Measurements from ENCODE around the gene NCOA5.
"Not testable (repeated sequence)": the region's sequence is repeated elsewhere in the genome, so short reads cannot be mapped to it uniquely, and the experiment has no call there.

Gene NCOA5

DNA sequence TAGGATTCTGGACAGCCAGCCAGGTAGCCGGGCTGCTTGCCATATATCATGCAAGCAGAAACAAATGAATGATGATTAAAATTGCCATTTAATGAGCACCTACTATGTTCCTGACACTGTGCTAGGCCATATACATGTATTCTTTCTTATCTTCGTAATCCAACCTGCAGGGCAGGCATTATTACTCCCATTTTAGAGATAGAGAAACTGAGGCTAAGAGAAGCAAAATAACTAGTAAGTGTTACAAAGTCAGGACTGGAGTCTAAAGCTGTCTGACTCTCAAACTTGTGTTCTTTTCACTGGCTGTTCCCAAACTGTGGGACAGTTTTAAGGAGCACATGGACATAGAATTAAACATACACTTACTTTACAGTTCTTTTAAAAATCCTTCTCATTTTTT, 30.4 kb upstream of the NCOA5 start:
- no peak for DNase-seq (ENCODE audit: low spot score)

- no peak for DNase-seq (ENCODE audit: low spot score)
These were observed 29.8 kb upstream of the NCOA5 start for GRCh38 chr20:46119547-46119946.

GRCh38 chr20:46119028-46119546, 29.3 kb upstream of the NCOA5 start:
- no peak for DNase-seq (ENCODE audit: low spot score)

GRCh38 chr20:46118481-46119020, 28.8 kb upstream of the NCOA5 start:
- DNase-seq (ENCODE audit: low spot score) = no peak

- DNase-seq (ENCODE audit: low spot score) = peak; percentile 81
These were observed 28.1 kb upstream of the NCOA5 start, which contains the start of gene CD40 for GRCh38 chr20:46117704-46118467. Gene CD40, plus strand, starts transcription at chr20:46118314. Its CDS starts 30 bp downstream, at chr20:46118344.

DNA sequence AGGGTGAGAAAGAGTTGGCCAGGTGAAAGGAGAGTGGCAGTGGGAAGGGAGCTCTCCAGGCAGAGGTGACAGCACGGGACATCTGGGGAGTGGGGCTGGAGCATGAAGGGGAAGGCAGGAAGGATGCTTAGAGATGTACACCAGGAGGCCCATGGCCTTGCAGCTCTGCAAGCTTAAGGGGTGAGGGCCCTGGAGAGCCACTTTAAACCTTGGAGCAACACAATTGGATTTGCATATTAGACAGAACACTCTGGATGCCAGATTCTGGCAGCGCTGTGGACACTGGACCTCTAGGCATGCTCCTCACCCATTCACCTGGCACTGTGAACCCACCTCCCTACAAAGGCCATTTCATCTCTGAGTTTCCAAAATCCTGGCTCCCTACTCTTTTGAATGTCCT, 24.7 kb upstream of the NCOA5 start:
- DNase-seq (ENCODE audit: low spot score) = no peak

GRCh38 chr20:46113113-46113470, 23.3 kb upstream of the NCOA5 start:
- no peak for DNase-seq (ENCODE audit: low spot score)

GRCh38 chr20:46112430-46113112, 22.8 kb upstream of the NCOA5 start:
- DNase-seq (ENCODE audit: low spot score) = no peak

- DNase-seq (ENCODE audit: low spot score) = no peak
These were observed 22.1 kb upstream of the NCOA5 start for GRCh38 chr20:46111836-46112212.

GRCh38 chr20:46111028-46111835, 21.5 kb upstream of the NCOA5 start:
- DNase-seq (ENCODE audit: low spot score) = no peak

DNA sequence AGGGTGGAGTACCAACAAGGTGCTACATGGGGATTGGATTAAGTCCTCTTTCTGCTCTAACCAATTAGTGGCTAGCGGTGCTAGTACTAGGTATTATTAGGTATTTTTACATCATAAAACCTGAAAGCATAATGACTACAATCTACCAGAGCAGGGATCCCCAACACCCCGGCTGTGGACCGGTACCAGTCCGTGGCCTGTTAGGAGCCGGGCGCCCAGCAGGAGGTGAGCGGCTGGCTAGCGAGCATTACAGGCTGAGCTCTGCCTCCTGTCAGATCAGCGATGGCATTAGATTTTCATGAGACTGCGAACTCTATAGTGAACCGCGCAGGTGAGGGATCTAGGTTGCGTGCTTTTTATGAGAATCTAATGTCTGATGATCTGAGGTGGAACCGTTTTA, 19.2 kb upstream of the NCOA5 start:
- no peak for DNase-seq (ENCODE audit: low spot score)

- DNase-seq (ENCODE audit: low spot score) = no peak
These were observed 18.7 kb upstream of the NCOA5 start for GRCh38 chr20:46108435-46108841.

DNA sequence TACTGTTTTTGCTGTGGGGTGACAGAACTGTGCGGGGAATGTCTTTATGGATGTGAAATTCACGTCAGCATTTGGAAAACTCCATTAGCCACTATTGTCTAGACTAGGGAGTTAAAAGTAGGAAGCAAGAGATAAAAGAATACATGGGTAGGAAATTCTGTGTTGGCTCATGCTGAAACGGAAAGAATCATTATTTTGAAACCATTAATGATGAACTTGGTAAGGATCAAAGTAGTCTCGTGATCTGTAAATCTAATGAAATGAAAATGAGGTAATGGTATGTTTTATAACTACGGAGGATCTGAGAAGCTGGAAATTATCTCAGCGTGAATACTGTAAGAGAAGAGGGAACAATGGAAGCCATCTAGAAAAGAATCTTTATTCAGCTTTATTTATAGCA, 17.3 kb upstream of the NCOA5 start:
- DNase-seq (ENCODE audit: low spot score) = no peak

DNA sequence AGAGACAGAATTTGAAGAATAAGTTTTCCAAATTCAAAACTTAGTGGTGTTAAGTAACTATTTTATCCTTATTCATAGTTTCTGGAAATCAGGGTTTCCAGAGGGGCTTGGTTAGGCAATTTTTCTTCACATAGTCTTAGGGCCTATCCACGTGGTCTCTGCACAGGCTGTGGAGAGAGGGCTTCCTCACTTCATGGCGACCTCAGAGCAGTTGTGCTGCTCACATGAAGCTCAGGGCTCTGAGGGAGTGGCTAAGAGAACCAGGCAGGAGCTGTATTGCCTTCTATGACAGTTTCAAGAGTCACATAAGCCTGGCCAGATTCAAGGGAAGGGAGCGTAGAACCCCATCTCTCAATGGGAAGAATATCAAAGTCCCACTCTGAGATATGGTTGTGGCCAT, 14.5 kb upstream of the NCOA5 start:
- DNase-seq (ENCODE audit: low spot score) = no peak

DNA sequence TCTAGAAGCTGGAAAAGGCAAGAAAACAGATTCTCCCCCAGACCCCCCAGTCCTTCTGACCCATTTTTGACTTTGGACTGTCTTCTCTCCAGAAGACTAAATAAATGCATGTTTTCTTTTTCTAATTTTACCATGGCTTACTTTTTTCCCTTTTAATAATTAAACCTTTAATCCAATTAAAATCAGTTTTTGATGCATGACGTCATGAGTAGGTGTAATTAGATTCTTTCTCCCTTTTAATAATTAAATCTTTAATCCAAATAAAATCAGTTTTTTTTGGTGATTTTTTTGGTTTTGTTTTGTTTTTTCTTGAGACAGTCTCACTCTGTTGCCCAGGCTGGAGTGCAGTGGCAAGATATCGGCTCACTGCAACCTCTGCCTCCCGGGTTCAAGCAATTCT, 13.2 kb upstream of the NCOA5 start:
- no peak for DNase-seq (ENCODE audit: low spot score)

DNA sequence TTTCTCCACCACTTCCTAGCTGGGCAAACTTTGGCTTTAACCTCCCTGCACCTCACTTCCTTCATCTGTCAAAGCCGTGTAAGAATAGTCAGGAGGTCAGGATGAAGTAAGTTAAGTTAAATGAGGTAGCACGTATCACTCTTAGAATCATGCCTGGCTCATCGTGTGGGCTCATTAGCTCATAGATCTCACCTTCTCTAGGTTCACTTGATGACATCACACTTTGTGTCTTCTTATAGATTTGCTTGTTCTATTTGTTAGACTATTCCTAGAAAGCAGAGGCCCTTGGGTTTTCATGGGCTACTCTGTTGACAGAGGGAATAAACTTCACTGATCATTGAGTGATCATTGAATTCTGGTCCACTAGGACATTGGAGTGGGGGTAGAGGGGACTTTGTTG, 12.2 kb upstream of the NCOA5 start:
- DNase-seq (ENCODE audit: low spot score) = no peak

DNA sequence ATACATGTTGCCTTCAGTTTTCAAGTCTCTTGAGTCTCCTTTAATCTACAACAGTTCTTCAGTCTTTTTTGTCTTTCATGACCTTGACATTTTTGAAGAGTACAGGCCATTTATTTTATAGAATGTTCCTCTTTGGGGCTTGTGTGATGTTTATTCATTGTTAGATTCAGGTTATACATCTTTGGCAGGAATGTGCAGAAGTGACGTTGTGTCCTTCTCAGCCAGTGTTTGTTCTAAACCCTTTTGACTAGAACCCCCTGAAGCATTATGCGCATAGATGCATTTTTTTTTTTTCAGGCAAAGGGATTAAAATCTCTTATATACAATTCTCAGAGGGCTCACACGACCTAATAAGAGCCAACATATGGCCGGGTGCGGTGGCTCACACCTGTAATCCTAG, 11.2 kb upstream of the NCOA5 start:
- no peak for DNase-seq (ENCODE audit: low spot score)

GRCh38 chr20:46100444-46100843, 10.7 kb upstream of the NCOA5 start:
- DNase-seq (ENCODE audit: low spot score) = not testable (repeated sequence)

DNA sequence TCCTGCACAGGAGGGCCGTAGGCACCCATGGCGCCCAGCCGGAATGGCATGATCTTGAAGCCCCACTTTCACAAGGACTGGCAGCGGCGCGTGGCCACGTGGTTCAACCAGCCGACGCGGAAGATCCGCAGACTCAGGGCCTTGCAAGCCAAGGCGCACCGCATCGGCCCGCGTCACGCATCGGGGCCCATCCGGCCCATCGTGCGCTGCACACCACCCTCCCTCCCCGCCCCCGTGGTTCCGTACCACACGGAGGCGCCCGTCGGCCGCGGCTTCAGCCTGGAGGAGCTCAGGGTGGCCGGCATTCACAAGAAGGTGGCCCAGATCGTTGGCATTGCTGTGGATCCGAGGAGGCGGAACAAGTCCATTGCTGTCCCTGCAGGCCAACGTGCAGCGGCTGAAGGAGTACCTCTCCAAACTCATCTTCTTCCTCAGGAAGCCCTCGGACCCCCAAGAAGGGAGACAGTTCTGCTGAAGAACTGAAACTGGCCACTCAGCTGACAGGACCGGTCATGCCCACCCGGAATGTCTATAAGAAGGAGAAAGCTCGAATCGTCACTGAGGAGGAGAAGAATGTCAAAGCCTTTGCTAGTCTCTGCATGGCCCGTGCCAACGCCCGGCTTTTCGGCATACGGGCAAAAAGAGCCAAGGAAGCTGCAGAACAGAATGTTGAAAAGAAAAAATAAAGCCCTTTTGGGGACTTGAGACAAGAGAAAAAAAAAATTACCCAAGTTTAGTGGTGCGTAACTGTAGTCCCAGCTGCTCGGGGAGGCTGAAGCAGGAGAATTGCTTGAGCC, 9.9 kb upstream of the NCOA5 start:
- DNase-seq (ENCODE audit: low spot score) = no peak

- DNase-seq (ENCODE audit: low spot score) = no peak
These were observed 3.8 kb upstream of the NCOA5 start for GRCh38 chr20:46093531-46093930.

All from AG20443 (cell line).